ENCODE measurements around the gene WNT11. TPM values are rescaled to one million over a fixed set of nuclear protein-coding genes. Genes with fewer than 3 reads are reported as not detected.

Gene WNT11
- total RNA-seq, 1 experiment from 2014 or later, result not detected

DNA sequence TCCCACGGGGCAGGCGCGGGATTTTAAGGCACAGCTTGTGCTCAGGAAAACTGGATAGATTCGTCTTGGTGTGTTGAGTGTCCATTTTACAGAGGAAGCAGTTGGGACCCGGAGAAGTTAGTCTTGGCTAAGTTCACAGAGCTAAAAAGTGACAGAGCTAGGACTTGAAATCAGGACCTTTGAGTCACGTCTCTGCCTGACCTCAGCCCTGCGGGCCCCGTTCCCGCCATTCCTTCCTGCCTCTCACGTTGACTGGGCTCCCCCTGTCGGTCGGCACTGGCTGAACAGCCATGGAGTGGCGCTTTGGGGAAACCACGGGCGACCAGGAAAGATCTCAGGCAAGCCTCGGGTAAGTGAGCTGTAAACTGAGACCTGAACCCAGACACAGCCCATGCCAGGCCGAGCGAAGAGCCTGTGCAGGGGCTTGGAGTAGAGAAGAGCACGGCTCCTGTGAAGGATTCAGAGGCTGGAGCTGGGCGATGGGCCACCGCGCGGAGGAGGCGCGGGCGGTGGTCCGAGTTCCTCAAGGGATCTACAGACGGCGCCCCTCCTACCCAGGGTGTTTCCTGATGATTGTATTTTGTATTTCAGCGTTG, 54.1 kb downstream of the WNT11 start:
- no peaks in the 10 kb centered on the region for H4K20me1 ChIP-seq (ENCODE audit: control insufficient read depth, insufficient read depth, insufficient read length)
- H3K27ac ChIP-seq (ENCODE audit: insufficient read length, low read depth, low read length), result no peak overlapping the region
- Mint-ChIP-seq H3K27me3 (ENCODE audit: low read depth) (peaks cover 45% of the 10 kb centered on the region), H3K36me3 (ENCODE audit: insufficient read depth in 1 of 3, low read depth in 3 of 3) (no peaks in the 10 kb centered on the region), H3K9me3 (no peaks in the 10 kb centered on the region), H3K27ac (peak overlapping the region in 1 of 3 experiments; percentile 49; a peak in 3 of 7 replicates), H3K4me1 (peaks cover 16 to 17% of the 10 kb centered on the region in 2 experiments), H3K4me3 (peak overlapping the region; percentile 59 to 73)
- peak overlapping the region; percentile 82 for H2AFZ ChIP-seq (ENCODE audit: low read length)
- no peak overlapping the region for H4K5ac ChIP-seq (ENCODE audit: insufficient read length, low read depth, low read length)
- H4K91ac ChIP-seq (ENCODE audit: insufficient read length, low read depth, low read length), result no peak overlapping the region
- peak; percentile 90 for DNase-seq
- no CpG with 5 or more reads among the region's 30 CpGs for WGBS (ENCODE audit: extremely low coverage, insufficient read length, low lambda C conversion rate)
- H3T11ph ChIP-seq (ENCODE audit: low read length), result no peak overlapping the region
- H3K23me2 ChIP-seq (ENCODE audit: insufficient read length, low read depth, low read length, poor library complexity, severe bottlenecking), result no peaks in the 10 kb centered on the region
- H3K27me3 ChIP-seq (ENCODE audit: insufficient read depth, low read length), result no peaks in the 10 kb centered on the region; the same call in none of the 2 replicates
- H3K9ac ChIP-seq (ENCODE audit: extremely low read depth, insufficient read length, low read length), result no peak overlapping the region
- no peaks in the 10 kb centered on the region for H3K4me1 ChIP-seq (ENCODE audit: insufficient read depth, low read length)
- H2BK20ac ChIP-seq (ENCODE audit: low read depth, low read length, poor library complexity, severe bottlenecking), result no peak overlapping the region
- H2AK5ac ChIP-seq (ENCODE audit: insufficient read length, low read length), result no peak overlapping the region
- no peak overlapping the region for H2BK12ac ChIP-seq (ENCODE audit: insufficient read length, low read depth, low read length)
- H3K56ac ChIP-seq (ENCODE audit: insufficient read length, low read depth, low read length), result no peak overlapping the region
- peak overlapping the region; percentile 85 for H3K18ac ChIP-seq (ENCODE audit: insufficient read length, low read depth, low read length)
- H2BK120ac ChIP-seq (ENCODE audit: low read depth, low read length, poor library complexity, severe bottlenecking), result no peak overlapping the region
- H3K79me1 ChIP-seq (ENCODE audit: insufficient read depth, low read depth, low read length, poor library complexity, severe bottlenecking), result no peaks in the 10 kb centered on the region
- no peak overlapping the region for H2BK5ac ChIP-seq (ENCODE audit: insufficient read length, low read length)
- H3K4ac ChIP-seq (ENCODE audit: low read depth, low read length), result no peak overlapping the region
- H3K79me2 ChIP-seq (ENCODE audit: insufficient read depth, low read length), result no peaks in the 10 kb centered on the region
- TF ChIP-seq, protein P1, sequence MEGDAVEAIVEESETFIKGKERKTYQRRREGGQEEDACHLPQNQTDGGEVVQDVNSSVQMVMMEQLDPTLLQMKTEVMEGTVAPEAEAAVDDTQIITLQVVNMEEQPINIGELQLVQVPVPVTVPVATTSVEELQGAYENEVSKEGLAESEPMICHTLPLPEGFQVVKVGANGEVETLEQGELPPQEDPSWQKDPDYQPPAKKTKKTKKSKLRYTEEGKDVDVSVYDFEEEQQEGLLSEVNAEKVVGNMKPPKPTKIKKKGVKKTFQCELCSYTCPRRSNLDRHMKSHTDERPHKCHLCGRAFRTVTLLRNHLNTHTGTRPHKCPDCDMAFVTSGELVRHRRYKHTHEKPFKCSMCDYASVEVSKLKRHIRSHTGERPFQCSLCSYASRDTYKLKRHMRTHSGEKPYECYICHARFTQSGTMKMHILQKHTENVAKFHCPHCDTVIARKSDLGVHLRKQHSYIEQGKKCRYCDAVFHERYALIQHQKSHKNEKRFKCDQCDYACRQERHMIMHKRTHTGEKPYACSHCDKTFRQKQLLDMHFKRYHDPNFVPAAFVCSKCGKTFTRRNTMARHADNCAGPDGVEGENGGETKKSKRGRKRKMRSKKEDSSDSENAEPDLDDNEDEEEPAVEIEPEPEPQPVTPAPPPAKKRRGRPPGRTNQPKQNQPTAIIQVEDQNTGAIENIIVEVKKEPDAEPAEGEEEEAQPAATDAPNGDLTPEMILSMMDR (conservative IDR thresholded peaks at IDR 0.05), result peak; percentile 97
- no peak overlapping the region for H2BK15ac ChIP-seq (ENCODE audit: low read depth, low read length)
- no peak overlapping the region for H4K8ac ChIP-seq (replicated peaks; ENCODE audit: insufficient read length, low read depth, low read length)
- H3K9me3 ChIP-seq (ENCODE audit: control insufficient read depth, low read depth, low read length), result no peaks in the 10 kb centered on the region
- H3K14ac ChIP-seq (ENCODE audit: insufficient read depth, low read length), result peak overlapping the region; percentile 86; the same call in 1 of the 2 replicates
- peak overlapping the region; percentile 45 for H3K4me2 ChIP-seq (ENCODE audit: insufficient read depth, insufficient read length, low read length)
- H3K23ac ChIP-seq (ENCODE audit: insufficient read length, low read depth, low read length), result no peak overlapping the region
